Body of pancreas (tissue), 4 donors: ENCODE results near the gene UROS. TPM values are rescaled to one million over a fixed set of nuclear protein-coding genes. Genes with fewer than 3 reads are reported as not detected.

ENCODE experiments used
- ATAC-seq: fragments of 150-250 bp; one replicate; pipeline ENCODE4 v1.9.1; 2016
- DNase-seq, 4 donors: peaks; one replicate each; pipeline ENCODE4 v3.0.0-alpha.2; 2019
- H3K27ac ChIP-seq, 4 donors: fragments of 200-600 bp; sonication (generic); 1 replicate in 3 of 4; 2 replicates in 1 of 4; pipeline versions ENCODE4 v1.5.1 to v1.6.1; 2016 to 2019; ENCODE audit warnings: mild to moderate bottlenecking in 1 of 4, mixed read lengths in 1 of 4, moderate library complexity in 1 of 4
- H3K27me3 ChIP-seq, 2 donors: fragments of 200-600 bp; sonication (generic); one replicate each; pipeline ENCODE4 v1.6.0; 2016; ENCODE audit warnings: mild to moderate bottlenecking in 1 of 2
- H3K36me3 ChIP-seq, 2 donors: fragments of 200-600 bp; sonication (generic); replicated peaks in 1 of 2; 2 replicates each; pipeline ENCODE4 v1.5.1; 2016; ENCODE audit warnings: low read depth in 2 of 2; ENCODE audit not compliant: insufficient read depth in 1 of 2
- H3K4me1 ChIP-seq: fragments of 200-600 bp; sonication (generic); one replicate; pipeline ENCODE4 v1.6.0; 2016
- H3K4me3 ChIP-seq, 2 donors: fragments of 200-600 bp; sonication (generic); 1 replicate in 1 of 2; 2 replicates in 1 of 2; pipeline ENCODE4 v1.5.1; 2016 to 2019
- H3K9me3 ChIP-seq, 3 donors: fragments of 200-600 bp; sonication (generic); 1 replicate in 2 of 3; 2 replicates in 1 of 3; pipeline ENCODE4 v1.5.1; 2016
- POLR2A ChIP-seq, 3 donors: fragments of 450-650 bp; IDR thresholded peaks; one replicate each; pipeline ENCODE4 v1.6.1; 2016; ENCODE audit warnings: antibody characterized with exemption in 3 of 3, mild to moderate bottlenecking in 2 of 3
- WGBS, 2 donors: methylation state at CpG; one replicate each; pipeline ENCODE4 v1.1.5; 2017; 5-methylcytosine and 5-hydroxymethylcytosine counted together
- intact Hi-C: fragments of 100-400 bp; cut with DNase I; formaldehyde crosslinking; loops from one replicate; pipeline ENCODE4 v1.15.1; 2023
- total RNA-seq, 2 donors: library from RNA; depleted of rRNA; stranded (reverse); fragments of >200 nt; gene quantifications; one replicate each; pipeline ENCODE4 v1.1.0, GENCODE V29; 2016
- TF ChIP-seq, protein P1 (sequence below), 7 experiments: fragments of 450-650 bp in 4 of 7; fragments of 200-600 bp in 3 of 7; sonication (generic) in 3 of 7; IDR thresholded peaks; one replicate each; pipeline ENCODE4 v1.5.1; 2016 to 2019; ENCODE audit warnings: antibody characterized with exemption in 7 of 7

Gene UROS
- total RNA-seq, 2 donors from 2014 or later = 15.8 to 31.4 TPM

DNA sequence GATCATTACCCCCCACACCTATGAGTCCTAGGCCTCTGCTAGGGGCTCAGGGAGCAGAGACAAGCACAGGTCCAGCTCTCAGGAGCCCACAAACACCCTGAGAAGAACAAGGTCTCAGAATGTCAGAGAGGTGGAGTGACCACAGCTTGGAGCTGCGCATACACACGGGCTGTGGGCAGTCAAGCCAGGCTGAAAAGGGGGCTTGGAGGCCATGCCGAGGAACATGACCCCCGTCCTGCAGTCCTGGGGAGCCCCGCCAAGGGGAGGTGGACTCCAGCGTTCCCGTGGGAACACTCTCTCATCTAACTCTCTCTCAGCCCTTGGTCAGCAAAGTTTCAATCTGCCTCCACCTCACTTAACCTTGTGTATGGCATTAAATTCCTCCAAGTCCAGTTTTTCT is 39.6 kb downstream of the UROS start:
- 87 to 92% methylated on average over 7 of the region's 7 CpGs for WGBS, 2 donors
- Histone ChIP-seq H3K27ac (no peak overlapping the region), H3K9me3 (no peaks in the 10 kb centered on the region), H3K27me3 (no peaks in the 10 kb centered on the region), H3K36me3 (no peaks in the 10 kb centered on the region), H3K4me3 (no peak overlapping the region), H3K4me1 (no peaks in the 10 kb centered on the region)
- intact Hi-C loops = no loop called here
- ATAC-seq = no peak
- TF ChIP-seq POLR2A (IDR thresholded peaks at IDR 0.05) = no peak
- TF ChIP-seq, protein P1, sequence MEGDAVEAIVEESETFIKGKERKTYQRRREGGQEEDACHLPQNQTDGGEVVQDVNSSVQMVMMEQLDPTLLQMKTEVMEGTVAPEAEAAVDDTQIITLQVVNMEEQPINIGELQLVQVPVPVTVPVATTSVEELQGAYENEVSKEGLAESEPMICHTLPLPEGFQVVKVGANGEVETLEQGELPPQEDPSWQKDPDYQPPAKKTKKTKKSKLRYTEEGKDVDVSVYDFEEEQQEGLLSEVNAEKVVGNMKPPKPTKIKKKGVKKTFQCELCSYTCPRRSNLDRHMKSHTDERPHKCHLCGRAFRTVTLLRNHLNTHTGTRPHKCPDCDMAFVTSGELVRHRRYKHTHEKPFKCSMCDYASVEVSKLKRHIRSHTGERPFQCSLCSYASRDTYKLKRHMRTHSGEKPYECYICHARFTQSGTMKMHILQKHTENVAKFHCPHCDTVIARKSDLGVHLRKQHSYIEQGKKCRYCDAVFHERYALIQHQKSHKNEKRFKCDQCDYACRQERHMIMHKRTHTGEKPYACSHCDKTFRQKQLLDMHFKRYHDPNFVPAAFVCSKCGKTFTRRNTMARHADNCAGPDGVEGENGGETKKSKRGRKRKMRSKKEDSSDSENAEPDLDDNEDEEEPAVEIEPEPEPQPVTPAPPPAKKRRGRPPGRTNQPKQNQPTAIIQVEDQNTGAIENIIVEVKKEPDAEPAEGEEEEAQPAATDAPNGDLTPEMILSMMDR (IDR thresholded peaks at IDR 0.05) = no peak
- DNase-seq = no peak

DNA sequence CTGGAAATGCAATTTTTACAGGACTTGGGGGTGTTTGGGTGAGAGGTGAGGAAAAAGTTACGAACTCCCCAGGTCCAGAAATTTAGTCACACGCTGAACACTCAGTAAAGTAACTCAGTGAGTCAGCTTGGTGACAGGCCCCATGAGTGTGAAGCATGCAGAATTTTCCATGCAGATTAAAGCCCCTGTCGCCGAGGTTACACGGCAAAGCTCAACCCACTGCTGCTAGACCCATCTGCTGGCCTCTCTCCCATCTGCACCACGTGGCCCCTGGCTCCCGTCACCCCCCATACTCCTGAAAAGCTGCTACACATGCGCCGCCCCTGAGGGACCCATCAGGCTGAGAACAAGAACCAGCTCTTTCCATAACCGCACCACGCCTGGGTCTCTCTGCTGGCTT is 40.4 kb downstream of the UROS start:
- no peak overlapping the region for H3K27ac ChIP-seq
- no peaks in the 10 kb centered on the region for H3K4me1 ChIP-seq
- H3K9me3 ChIP-seq = no peaks in the 10 kb centered on the region
- H3K4me3 ChIP-seq = no peak overlapping the region
- DNase-seq (no peak), ATAC-seq (no peak)
- intact Hi-C loops = no loop called here
- 70 to 91% methylated on average over 9 to 11 of the region's 11 CpGs for WGBS, 2 donors
- TF ChIP-seq, protein P1 (IDR thresholded peaks at IDR 0.05) = no peak
- no peak for TF ChIP-seq POLR2A (IDR thresholded peaks at IDR 0.05)
- no peaks in the 10 kb centered on the region for H3K27me3 ChIP-seq
- no peaks in the 10 kb centered on the region for H3K36me3 ChIP-seq

GRCh38 chr10:125782054-125782453 is 41.0 kb downstream of the UROS start:
- TF ChIP-seq POLR2A (IDR thresholded peaks at IDR 0.05) = no peak
- TF ChIP-seq, protein P1 (IDR thresholded peaks at IDR 0.05) = no peak
- Histone ChIP-seq H3K9me3 (no peaks in the 10 kb centered on the region), H3K27me3 (no peaks in the 10 kb centered on the region), H3K4me1 (no peaks in the 10 kb centered on the region), H3K36me3 (no peaks in the 10 kb centered on the region), H3K27ac (no peak overlapping the region), H3K4me3 (no peak overlapping the region)
- DNase-seq = no peak
- intact Hi-C loops = no loop called here
- WGBS, 2 donors = 86 to 91% methylated on average over 11 of the region's 11 CpGs
- ATAC-seq = no peak

DNA sequence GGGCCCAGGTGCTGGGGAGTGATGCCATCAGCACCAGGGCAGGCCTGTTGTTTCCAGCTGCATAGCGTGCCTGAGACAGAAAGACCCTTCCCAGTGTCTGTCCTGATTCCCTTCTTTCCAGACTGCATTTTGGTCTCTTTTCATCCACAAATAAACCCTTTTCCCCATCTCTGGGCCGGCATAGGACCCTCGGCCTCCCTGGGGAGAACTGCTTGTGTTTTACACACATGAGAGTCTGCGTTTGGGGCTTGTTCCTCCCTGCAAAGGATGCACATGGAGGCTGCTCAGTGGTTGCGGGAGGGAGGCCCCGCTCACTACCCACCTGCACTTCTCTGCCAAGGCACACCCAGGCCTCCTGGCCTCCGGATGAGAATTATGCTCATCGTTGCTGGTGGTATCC is 41.7 kb downstream of the UROS start:
- no peaks in the 10 kb centered on the region for H3K36me3 ChIP-seq
- H3K9me3 ChIP-seq = no peaks in the 10 kb centered on the region
- WGBS, 2 donors = 92 to 96% methylated on average over 8 of the region's 8 CpGs
- TF ChIP-seq, protein P1 (IDR thresholded peaks at IDR 0.05) = no peak
- no peak for TF ChIP-seq POLR2A (IDR thresholded peaks at IDR 0.05)
- intact Hi-C loops = no loop called here
- ATAC-seq (no peak), DNase-seq (no peak)
- H3K4me3 ChIP-seq = no peak overlapping the region
- H3K27me3 ChIP-seq = no peaks in the 10 kb centered on the region
- no peaks in the 10 kb centered on the region for H3K4me1 ChIP-seq
- no peak overlapping the region for H3K27ac ChIP-seq

DNA sequence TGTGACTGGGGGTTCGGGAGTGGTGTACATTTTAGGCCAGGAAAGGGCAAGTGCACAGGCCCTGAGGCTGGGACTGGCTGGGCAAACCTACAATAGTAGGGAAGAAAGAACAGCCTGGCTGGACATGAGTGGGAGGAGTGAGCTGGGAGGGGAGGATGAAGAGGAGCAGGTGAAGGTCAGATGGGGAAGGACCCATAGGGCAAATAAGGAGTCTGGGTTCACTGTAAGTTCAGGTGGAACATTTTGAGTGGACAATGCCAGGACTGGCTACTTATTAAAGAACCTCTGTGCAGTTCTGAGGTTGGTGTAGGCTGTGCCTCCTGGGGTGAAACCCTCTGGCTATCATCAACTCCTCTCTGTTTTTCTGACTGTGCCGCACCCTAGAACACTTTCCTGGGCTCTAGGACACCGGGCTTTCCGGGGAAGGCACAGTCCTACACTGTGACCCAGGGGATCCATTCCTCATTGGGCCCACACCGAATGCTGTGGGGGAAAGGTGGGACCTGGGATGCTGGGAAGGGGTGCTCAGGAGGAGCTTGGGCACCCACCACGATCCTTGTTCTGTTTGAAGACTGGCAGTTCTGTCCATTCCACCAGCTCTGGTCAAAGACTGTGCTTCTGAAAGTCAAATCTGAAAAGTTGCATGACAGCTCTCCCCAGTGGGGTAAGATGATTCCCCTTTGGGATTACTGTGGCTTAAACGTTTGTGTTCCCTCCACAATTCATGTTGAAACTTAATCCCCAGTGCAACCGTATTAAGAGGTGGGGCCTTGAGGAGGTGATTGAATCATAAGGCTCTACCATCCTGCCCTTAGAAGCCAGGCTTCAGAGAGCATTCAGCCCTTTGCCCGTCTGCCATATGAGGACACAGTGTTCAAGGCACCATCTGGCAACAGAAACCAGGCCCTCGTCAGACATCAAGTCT is 43.4 kb downstream of the UROS start:
- no peaks in the 10 kb centered on the region for H3K27me3 ChIP-seq
- DNase-seq = no peak
- no peaks in the 10 kb centered on the region for H3K9me3 ChIP-seq
- no peak for ATAC-seq
- 82% methylated on average over 6 to 10 of the region's 10 CpGs for WGBS, 2 donors
- H3K4me1 ChIP-seq = no peaks in the 10 kb centered on the region
- TF ChIP-seq, protein P1 (IDR thresholded peaks at IDR 0.05) = no peak
- no peak for TF ChIP-seq POLR2A (IDR thresholded peaks at IDR 0.05)
- no peak overlapping the region for H3K4me3 ChIP-seq
- no peaks in the 10 kb centered on the region for H3K36me3 ChIP-seq
- H3K27ac ChIP-seq = no peak overlapping the region
- intact Hi-C loops = no loop called here
